Measurements from ENCODE around the gene KCNQ1OT1. TPM values are rescaled to one million over a fixed set of nuclear protein-coding genes. Genes with fewer than 3 reads are reported as not detected.

KCNQ1OT1 gene
- polyA plus RNA-seq, 4 donors: 0.46 to 2.7 (median 1.5) TPM

DNA sequence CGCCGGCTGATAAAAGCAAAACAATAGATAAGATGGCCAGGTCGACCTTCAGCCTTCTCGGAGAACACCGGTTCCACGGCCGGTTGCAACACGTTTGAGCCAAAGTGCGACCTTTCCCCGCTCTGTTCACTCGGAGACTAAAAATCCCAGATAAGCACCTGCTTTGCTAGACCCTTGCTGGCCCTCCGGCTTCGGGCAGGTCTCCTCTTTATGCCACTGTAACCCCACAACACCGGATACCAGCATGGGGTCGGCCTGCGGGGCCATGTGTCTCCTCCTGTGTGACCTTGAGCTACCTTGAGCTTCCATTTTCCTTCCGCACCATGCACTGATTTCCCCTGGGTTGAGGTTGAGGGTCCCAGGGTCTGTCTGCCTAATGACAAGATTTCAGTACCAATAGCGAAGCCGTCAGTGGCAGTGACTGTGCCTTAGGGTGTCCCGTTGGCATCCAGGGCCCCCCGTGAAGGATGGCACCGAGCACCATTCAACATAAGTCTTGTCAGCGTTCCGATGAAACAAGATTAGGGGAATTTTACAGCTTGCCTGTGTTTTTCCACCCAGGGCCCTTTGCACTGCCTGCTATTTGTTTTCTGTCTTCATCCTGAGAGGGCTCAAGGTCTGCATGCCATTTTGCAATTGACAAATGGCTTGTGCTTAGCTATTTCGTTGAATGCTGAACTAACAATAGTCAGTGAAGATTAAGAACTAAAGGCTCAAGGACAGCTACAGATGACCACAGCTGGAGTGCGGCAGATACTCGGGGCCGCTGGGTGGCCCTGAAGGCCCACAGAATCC, 136.4 kb downstream of the KCNQ1OT1 start:
- no peak for DNase-seq (ENCODE audit: low read depth in 4 of 4, low spot score in 2 of 4)

DNA sequence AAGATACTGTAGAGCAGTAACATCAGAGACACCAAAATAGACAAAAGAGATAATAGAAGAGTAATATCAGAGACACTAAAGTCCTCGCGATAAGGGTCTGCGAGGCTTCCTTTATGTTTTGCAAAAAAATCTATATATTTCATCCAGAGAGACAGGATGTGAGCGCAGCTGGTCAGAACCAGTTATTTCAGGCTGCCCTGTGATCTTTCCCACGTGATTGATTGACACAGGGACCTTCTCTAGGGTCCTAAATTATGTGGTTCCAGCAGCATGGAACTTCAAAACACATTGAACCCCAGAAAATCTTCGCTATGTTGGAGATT, 136.9 kb downstream of the KCNQ1OT1 start:
- no peak for DNase-seq (ENCODE audit: low read depth in 4 of 4, low spot score in 2 of 4)

DNA sequence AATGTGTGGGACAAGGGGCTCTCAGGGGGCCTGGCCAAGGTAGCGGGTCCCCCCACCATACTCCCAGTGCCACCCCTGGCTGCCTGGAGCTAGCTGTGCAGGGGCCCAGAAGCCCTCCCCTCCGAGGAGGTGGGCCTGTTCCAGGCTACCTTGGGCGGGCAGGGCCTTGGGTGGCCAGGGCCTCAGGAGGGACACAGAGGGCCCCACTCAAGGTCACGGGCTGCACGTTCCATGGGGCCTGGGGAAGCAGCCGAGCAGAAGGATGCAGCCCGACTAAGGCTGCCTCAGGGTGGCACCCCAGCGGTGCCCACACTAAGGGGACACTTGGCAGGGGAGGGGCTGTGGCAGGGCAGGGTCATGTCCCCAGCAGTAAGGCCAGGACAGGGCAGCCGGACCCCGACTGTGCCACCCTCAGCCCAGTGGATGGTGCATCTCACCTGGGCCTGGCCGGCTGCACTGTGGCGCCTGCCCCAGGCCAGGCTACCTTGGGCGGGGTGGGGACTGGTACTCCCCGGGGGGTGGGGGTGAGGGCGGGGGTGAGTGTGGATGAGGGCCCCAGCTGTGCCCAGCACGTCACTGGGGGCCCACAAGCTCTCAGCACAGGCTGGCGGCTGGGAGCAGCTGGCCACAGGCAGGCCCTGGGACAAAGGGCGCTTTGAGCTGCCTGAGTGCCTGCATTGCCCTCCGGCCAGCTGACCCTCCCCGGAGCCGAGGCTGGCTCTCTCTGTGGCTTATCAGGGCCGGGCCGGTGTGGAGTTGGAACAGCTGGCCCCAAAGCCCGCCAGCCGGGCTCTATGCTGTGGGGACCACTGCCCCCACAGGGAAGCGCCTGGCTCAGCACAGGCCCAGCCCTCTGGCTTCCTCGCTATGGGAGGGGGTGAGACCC, 137.9 kb downstream of the KCNQ1OT1 start:
- no peak for DNase-seq (ENCODE audit: low read depth in 4 of 4, low spot score in 2 of 4)

DNA sequence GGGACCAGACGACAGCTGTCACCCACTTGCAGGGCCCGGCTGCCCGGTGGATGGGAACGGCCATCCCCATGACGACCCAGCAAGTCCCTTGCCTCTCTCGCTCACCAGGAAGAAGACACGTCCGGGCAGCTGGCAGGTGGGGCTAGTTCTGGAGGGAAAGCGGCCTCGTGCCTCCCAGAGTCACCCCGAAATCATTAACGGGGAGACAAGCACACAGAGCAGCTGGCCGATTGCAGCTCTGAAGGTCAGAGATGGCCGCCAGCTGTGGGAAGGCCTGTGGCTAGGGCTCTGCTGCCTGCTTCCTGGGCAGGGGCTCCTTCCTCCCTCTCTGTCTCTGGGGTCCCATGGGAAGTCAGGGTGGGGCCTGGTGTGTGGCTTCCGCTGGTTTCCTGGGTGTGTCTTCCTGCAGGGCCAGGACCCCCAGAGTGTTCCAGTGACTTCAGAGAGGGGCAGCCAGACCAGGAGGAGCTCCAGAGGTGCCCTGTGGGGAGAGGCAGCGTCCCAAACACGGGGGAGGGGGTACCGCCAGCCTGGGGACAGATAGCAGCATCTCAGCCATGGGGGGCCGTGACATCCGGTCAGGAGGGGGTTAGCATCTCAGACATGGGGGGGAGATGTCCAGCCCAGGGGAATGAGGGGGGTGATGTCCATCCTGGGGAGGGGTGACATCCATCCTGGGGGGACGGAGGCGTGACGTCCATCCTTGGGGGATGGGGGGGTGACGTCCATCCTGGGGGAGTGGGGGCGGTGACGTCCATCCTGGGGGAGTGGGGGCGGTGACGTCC, 140.1 kb downstream of the KCNQ1OT1 start:
- DNase-seq (ENCODE audit: low read depth in 4 of 4, low spot score in 2 of 4): no peak

DNA sequence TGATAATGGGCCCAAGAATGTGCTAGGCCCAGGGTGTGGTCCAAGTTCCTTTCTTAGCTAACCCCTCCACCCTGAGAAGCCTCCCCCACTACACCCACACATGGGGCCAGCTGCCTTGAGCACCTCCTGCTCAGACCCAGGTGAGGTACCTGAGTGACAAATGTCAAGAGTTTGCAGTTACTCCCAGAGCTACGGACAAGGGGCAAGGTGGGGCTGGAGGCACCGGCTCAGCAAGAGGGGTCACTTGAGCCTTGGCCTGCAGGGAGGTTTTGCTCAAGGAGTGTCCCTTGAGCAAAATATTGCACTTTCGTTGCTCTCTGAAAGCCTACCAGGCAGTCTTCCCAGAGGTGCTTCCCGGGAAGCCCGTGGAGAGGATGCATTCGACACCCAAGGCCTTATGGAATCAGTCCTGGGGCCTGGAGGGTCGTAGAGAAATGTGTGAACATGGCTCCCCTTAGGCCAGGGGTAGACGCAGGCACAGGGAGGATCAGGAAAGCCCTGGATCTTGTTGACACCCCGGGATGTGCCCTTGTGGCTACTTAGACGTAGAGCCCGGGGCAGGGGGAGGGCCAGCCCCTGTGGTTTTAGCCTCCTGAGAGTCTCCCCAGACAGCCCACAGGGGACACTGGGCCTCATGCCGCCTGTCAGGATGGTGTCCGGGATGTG, 140.8 kb downstream of the KCNQ1OT1 start:
- DNase-seq (ENCODE audit: low read depth in 4 of 4, low spot score in 2 of 4): no peak

DNA sequence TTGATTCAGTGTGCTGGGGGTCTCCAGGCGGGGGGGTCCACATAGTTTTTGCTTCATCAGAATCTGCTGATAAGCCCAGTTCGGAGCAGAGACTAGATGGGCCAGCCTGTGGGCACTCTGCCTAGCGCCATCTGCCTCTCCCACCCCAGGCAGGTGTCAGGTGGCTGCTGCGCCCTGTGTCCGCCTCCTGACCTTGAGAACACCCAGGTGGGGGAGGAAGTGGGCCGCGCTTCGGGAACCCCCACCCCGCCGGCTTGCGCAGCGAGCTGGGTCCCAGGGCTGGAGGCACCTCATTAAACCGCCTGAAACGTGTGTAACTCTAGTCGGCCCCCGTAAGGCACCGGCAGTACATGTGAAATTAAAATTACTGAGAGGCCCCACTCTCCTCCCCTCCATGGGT, 141.4 kb downstream of the KCNQ1OT1 start:
- no peak for DNase-seq (ENCODE audit: low read depth in 4 of 4, low spot score in 2 of 4)

Other genes starting within 250 kb of the KCNQ1OT1 start
- 100 to 1,000 TPM; 125 to 210 (median 138) TPM for gene CDKN1C, start 185.8 kb upstream of the KCNQ1OT1 start, polyA plus RNA-seq (ENCODE audit: insufficient read length in 4 of 4)
- gene PHLDA2, start 229.4 kb upstream of the KCNQ1OT1 start, polyA plus RNA-seq (ENCODE audit: insufficient read length in 4 of 4): 1 to 10 TPM; 1.1 to 2.7 (median 1.7) TPM

Data from left renal cortex interstitium (tissue), 4 donors.